GM18517 (cell line): ENCODE measurements around the gene CHCHD3.
"Not testable (repeated sequence)": the region's sequence is repeated elsewhere in the genome, so short reads cannot be mapped to it uniquely, and the experiment has no call there.

ENCODE experiments used
- ATAC-seq: cut with Tn5 transposase; IDR thresholded peaks from one replicate; pipeline ENCODE4 v1.9.1; 2021; ENCODE audit warnings: mild to moderate bottlenecking, moderate library complexity; ENCODE audit not compliant: unreplicated experiment

Gene CHCHD3

DNA sequence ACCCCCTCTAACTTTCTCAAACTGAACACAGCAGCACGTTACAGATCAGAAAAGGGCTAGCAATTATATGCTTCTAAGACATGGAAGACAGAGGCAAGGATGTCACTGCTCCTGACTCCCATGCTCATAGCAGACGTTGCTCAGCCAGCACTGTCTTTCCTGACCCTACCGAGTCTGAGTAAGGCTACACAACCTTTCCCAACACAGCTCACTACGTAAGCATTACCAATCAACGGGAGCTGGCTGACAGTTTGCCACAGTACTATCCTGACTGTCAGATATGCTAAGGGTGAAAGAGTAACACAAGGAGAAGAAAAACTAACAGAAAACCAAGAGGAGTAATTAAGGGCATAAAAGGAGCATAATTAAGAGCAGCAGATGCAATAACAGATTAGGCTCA, 171.2 kb downstream of the CHCHD3 start:
- no peak for ATAC-seq

DNA sequence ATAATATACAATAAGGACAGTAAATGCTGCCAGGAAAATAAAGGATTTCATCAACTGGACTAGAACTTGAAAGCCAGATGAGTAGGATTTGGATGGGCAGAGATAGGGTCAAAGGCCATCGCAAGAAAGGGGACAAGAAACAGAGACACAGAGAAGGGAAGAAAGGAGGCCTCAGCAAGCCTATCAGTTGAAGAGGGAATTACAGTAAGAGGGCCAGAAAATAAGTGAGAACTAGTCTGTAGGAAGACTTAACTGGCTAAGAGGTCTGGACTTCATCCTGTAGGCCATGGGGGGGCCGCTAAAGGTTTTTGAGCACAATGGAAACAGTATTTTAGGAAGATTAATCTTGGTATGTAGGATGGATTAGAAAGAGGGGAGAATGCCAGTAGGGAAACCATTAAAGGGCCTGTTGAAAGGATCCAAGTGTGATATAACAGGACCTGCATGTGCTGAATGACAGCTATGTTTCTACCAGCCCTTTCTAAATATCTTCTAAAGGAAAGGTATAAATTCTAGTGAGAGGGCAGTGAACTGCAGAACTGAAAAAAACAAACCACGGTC, 174.4 kb downstream of the CHCHD3 start:
- ATAC-seq: no peak

DNA sequence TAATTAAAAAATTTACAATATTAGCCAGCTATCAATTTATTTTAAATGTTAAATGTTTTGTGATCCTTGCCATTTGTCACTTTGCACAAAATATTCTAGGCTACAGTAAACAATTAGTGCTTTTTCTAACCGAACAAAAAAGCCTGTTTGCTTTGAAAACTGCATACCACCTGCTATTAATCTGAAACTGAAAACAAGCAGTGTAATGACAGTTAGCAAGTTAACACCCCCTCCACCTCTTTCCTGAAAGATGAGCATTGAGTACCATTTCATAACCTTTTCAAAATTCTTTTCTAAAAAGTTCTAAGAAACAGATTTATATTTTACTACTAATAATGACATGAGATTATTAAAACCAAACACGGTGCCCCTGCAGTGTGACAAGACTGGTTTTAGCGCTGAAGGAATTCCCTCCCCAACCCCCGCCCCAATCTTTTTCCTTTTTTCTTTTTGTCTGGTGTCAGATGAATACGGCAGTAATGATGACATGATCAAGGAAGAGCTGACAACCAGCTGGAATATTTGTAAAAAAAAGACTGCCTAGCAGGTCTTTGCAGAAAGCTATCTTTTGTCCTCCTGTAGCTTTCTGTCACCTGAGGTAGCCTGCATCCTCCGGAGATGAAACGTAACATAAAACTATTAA, 175.6 kb downstream of the CHCHD3 start:
- ATAC-seq: no peak

DNA sequence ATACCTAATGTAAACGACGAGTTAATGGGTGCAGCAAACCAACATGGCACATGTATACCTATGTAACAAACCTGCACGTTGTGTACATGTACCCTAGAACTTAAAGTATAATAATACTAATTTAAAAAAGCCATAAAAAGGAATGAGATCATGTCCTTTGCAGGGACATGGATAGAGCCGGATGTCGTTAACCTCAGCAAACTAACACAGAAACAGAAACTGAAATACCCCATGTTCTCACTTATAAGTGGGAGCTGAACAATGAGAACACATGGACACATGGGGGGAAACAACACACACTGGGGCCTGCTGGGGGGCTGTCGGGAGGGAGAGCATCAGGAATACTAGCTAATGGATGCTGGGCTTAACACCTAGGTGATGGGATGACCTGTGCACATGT, 176.8 kb downstream of the CHCHD3 start:
- not testable (repeated sequence) for ATAC-seq

DNA sequence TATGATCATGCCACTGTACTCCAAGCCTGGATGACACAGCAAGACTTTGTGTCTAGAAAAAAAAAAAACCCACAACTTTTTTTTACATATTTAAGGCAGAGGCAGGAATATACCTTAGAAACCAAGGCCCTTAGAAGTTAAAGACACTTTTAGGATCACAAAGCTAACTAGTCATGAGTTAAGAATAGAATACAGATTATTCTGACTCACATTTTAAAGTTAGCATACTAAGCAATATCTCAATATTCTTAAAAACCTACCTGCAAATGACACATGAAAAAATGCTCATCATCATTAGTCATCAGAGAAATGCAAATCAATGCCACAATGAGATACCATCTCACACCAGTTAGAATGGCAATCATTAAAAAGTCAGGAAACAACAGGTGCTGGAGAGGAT, 177.7 kb downstream of the CHCHD3 start:
- ATAC-seq: no peak

DNA sequence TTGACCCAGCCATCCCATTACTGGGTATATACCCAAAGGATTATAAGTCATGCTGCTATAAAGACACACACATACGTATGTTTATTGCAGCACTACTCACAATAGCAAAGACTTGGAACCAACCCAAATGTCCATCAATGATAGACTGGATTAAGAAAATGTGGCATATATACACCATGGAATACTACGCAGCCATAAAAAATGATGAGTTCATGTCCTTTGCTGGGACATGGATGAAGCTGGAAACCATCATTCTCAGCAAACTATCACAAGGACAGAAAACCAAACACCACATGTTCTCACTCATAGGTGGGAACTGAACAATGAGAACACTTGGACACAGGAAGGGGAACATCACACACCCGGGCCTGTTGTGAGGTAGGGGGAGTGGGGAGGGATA, 179.6 kb downstream of the CHCHD3 start:
- not testable (repeated sequence) for ATAC-seq

DNA sequence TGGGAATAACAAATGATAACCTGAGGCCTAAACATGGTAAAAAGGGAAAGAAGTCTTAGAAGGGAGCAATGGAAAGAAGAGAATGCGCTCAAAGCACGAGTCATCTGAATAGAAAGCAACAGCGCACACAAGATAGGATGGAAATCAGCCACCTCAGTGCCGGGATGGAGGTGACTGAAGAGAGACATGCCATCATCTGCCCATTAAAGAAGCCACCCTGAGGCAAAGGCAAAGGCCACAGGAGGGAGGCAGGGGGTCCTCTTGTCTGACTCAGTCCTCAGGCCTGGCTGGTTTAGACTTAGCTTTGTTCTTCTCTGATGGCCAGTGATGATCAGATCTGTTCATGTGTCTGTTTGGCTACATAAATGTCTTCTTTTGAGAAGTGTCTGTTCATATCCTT, 180.6 kb downstream of the CHCHD3 start:
- ATAC-seq: no peak

DNA sequence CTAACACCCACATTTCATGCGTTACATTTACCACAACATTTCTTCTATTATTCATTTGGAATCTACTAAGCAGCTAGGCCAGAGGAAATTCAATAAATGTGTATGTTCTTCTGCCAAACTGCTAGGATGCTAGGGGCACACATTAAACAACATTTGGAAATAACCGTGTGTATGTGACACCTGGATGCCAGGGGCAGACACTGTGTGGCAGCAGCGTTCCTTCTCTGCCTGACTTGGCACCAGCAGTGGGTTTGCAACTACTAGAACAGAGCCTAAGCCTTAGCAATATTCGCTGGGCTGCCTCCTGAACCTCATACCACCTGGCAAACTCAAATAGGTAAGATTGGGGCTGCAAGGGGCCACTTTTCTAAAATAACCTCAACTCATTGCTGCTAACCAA, 182.1 kb downstream of the CHCHD3 start:
- no peak for ATAC-seq

DNA sequence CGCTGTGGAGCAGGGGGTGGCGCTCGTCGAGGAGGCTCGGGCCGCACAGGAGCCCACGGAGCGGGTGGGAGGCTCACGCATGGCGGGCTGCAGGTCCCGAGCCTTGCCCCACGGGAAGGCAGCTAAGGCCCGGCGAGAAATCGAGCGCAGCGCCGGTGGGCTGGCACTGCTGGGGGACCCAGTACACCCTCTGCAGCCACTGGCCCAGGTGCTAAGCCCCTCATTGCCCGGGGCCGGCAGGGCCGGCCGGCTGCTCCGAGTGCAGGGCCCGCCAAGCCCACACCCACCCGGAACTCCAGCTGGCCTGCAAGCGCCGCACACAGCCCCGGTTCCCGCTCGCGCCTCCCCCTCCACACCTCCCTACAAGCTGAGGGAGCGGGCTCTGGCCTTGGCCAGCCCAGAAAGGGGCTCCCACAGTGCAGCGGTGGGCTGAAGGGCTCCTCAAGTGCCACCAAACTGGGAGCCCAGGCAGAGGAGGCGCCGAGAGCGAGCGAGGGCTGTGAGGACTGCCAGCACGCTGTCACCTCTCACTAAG, 183.2 kb downstream of the CHCHD3 start:
- ATAC-seq: not testable (repeated sequence)

DNA sequence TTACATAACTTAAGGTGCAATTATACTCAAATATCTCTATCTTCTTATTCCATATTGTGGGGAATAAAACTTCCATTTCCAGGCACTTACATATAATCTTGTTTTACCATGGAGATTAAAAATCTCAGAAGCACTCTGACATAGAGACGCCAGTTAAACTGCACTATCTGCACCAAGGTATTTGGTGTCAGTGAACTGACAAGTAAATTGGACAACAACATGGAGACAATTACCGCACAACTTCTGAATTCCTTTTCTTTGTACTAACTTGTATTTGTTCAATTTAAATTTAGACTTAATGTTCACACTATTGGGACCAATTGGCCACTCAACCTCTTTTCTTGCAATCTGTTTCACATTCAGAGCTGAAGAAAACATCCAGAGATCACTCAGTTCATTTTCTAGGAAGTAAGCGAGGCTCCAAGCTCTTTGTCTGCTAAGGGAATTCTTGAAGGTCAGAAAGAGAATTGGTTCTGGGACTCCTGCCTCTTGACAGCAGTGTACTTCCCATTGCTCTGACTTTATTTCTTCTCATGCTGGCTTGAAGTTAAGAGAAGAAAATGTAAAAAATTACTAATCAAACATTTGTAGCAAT, 184.7 kb downstream of the CHCHD3 start:
- ATAC-seq: no peak

DNA sequence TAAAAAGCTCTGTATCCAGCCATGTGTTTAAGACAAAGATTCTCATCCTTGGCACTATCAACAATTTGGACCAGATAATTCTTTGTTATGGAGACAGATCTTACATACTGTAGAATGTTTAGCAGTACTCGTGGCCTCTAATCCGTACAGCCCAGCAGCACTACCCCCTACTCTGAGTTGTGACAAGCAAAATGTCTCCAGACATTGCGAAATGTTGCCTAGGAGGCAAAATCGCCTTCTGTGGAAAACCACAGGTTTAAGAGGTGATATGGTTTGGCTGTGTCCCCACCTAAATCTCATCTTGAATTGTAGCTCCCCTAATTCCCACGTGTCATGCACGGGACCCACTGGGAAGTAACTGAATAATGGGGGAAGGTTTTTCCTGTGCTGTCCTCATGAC, 186.7 kb downstream of the CHCHD3 start:
- ATAC-seq: no peak

DNA sequence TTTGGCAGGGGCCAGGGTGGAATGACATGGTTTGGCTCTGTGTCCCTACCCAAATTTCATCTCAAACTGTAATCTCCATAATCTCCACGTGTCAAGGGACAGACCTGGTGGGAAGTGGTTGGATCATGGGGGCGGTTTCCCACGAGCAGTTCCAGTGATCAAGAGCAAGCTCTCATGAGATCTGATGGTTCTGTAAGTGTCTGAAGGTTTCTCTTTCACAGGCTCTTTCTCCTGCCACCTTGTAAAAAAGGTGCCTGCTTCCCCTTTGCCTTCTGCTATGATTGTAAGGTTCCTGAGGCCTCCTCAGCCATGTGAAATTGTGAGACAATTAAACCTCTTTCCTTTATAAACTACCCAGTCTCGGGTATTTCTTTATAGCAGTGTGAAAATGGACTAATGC, 188.3 kb downstream of the CHCHD3 start:
- ATAC-seq: no peak

DNA sequence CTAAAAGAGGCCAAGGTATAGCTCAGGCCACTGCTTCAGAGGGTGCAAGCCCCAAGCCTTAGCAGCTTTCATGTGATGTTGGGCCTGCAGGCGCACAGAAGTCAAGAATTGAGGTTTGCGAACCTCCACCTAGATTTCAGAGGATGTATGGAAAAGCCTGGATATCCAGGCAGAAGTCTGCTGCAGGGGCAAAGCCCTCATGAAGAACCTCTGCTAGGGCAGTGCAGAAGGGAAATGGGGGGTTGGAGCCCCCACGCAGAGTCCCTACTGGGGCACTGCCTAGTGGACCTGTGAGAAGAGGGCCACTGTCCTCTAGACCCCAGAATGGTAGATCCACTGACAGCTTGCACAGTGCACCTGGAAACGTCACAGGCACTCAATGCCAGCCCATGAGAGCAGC, 189.1 kb downstream of the CHCHD3 start:
- not testable (repeated sequence) for ATAC-seq

DNA sequence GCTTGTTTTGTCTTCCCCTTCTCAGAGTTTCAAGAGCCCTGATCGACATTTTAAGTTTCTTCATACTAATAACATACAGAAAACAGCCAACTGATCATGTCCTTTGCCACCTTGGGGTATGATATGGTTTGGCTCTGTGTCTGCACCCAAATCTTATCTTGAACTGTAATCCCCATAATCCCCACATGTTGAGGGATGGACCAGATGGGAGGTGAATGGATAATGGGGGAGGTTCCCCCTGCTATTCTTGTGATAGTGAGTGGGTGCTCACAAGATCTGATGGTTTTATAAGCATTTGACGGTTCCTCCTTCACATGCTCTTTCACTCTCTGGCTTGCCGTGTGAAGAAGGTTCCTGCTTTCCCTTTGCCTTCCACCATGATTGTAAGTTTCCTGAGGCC, 190.3 kb downstream of the CHCHD3 start:
- ATAC-seq: no peak

DNA sequence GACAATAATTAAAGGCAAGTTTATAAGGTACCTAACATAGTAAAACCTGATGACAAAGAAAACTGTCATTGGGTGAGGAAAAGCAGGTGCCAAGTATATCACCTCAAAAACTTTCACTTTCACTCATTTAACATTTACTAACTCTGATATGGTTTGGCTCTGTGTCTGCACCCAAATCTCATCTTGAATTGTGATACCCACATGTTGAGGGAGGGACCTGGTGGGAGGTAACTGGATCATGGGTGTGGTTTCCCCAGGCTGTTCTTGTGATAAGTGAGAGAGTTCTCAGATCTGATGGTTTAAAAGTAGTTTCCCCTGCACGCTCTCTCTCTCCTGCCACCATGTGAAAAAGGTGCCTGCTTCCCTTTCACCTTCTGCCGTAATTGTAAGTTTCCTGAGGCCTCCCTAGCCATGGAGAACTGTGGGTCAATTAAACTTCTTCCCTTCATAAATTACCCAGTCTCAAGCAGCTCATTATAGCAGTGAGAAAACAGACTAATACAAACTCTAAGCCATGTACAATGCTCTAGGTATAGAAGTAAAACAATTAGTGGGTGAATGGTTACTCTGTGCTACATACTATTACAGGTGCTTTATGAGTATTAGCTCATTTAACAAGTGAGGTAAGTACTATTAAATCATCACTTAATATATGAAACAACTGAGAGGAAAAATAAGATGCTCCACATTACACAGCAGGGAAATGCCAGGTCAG, 199.0 kb downstream of the CHCHD3 start:
- ATAC-seq: peak; percentile 69

DNA sequence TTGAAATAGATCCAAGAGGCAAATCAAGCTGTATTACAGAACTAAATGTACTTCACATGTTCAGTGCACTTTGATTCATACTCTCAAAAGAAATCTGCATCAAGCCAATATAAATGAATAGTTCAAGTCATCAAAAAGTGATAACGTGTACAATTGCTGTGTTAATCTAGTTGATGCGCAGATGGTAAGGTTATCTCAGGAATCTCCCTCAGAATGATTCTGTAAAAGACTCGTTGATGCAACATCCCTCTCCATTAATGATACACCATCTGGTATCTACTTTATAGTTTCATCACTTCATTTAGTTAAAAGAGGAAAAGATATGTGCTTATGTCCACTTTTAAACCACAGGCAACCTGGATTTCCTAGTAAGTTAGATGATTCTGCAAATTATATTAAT, 200.6 kb downstream of the CHCHD3 start:
- no peak for ATAC-seq

DNA sequence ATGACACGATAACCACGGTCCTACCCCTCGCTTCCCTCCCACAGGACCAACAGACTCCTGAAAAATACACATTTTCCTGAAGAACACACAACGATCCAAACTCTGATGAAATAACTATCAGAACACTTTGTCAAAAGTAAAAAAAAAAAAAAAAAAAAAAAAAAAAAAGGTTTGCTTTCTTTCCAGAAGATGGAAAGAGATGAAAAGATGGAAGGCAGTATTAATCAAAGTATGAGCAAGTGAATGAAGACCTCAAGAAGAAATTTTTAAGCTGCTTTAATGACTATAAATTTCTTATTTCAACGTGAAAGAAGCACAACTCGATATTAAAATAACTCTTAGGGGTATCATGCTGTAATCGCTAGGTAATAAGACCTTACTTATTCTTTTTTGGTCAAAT, 202.3 kb downstream of the CHCHD3 start:
- ATAC-seq: no peak

DNA sequence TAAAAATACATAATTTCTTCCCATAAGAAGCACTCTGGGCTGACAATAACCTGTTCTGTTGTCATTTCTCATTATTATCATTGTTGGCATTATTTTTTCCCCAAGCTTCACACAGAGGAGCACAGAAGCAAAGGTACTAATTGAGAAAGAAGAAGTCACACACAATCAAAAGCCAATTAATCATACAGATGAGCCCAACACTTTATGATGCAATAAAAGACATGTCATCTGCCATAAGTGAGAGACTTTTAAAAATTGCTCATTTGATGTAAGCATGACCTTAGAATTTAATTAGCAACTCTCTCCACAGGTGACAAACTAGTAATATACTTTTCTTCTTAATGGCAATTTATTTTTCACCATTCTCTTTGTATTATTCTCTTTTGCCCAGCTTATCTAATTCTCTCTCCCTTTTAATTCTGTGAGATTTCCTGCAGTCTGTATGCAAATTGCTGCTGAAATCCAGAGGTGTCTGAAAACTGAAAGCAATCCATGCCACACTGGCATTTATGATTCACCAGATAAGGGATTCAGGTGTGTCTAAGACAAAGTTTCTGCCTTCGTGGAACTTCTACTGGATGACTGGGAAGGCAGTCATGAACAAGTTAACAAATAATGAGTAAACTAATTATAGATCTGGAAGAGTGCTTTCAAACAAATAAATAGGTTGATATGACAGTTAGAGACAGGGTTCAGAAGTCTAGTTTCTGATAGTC, 203.5 kb downstream of the CHCHD3 start:
- ATAC-seq: no peak

DNA sequence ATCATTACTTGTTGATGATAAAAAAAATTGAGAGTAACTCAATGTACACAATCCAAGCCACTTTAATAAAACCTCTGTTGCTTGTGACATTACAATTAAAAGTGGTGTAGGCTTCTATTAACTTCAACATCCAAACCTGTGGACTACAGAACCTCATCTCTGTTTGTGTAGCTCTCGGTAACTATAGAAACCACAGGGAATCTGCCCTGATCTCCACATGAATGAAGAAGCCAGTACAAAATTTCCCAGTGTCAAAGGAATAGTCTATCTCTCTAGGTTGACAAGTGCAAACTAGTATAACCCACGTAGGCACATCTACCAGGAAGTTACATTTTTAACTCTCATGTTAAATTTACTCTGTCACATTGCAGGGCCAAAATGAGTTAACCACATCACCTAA, 204.3 kb downstream of the CHCHD3 start:
- ATAC-seq: no peak

DNA sequence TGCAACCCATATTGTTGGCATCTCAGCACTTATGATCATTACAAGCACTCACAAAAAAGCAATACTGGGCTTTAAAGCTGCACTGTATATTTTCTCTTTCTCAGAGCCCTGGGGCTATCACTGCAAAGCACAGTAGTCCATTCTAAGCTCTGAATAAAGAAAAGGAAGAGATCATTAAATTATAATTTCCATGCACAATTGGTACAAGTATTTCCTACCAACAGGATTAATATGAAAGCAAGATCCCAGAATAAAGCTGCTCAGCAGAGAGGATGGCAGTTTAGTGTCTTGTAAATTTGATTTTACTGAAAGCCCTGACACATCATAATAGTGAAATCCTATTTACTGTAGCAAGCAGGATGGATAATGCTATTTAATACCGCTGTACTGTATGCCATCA, 205.3 kb downstream of the CHCHD3 start:
- ATAC-seq: no peak

DNA sequence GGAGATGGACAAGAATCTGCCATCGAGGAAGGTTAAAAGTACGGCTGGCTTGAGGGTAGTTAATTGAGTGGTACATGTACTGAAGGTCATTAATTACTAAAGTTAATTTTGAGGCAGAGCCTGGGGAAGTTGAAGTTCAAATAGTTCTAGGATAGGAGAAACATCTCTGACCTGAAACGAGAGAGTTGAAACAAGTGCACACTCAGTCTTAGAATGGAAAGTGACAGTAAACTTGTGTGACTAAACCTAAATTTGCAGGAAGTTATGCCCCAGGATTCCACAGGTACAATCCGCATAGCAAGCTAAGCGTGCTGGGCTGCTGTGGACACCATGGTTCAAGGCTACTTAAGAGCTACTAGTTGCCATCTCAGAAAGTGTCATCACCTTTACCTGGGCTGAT, 209.9 kb downstream of the CHCHD3 start:
- ATAC-seq: no peak
